C4-2B (cell line): ENCODE measurements around the gene KRT4.

ENCODE experiments used
- H3K27ac ChIP-seq: fragments of 450-650 bp; 2 replicates; pipeline ENCODE4 v1.5.1; 2017
- CTCF ChIP-seq: fragments of 450-650 bp; conservative IDR thresholded peaks from 2 replicates; pipeline ENCODE4 v1.5.1; 2017; ENCODE audit warnings: mild to moderate bottlenecking
- ZFX ChIP-seq: fragments of 450-650 bp; IDR thresholded peaks from 2 replicates; pipeline ENCODE4 v1.6.1; 2017

KRT4 gene

GRCh38 chr12:52779914-52780313 is 34.0 kb downstream of the KRT4 start:
- no peak for TF ChIP-seq ZFX
- no peak for TF ChIP-seq CTCF
- no peak overlapping the region for H3K27ac ChIP-seq

GRCh38 chr12:52778833-52779232 is 35.1 kb downstream of the KRT4 start:
- no peak overlapping the region for H3K27ac ChIP-seq
- TF ChIP-seq CTCF (no peak), ZFX (no peak)

GRCh38 chr12:52777566-52777965 is 36.4 kb downstream of the KRT4 start:
- no peak overlapping the region for H3K27ac ChIP-seq
- TF ChIP-seq CTCF (no peak), ZFX (no peak)

GRCh38 chr12:52776913-52777395 is 37.0 kb downstream of the KRT4 start, which contains the start of gene KRT76:
TSS of gene KRT76 (minus strand) at chr12:52777345. CDS start at chr12:52777291, 54 bp downstream.
- no peak within 1 kb of the TSS for H3K27ac ChIP-seq
- no peak for TF ChIP-seq ZFX
- no peak for TF ChIP-seq CTCF

GRCh38 chr12:52776435-52776834 is 37.5 kb downstream of the KRT4 start:
- TF ChIP-seq CTCF = no peak
- TF ChIP-seq ZFX = no peak
- no peak overlapping the region for H3K27ac ChIP-seq

GRCh38 chr12:52774629-52775250 is 39.2 kb downstream of the KRT4 start:
- no peak for TF ChIP-seq ZFX
- no peak for TF ChIP-seq CTCF
- H3K27ac ChIP-seq = no peak overlapping the region

GRCh38 chr12:52772772-52773171 is 41.1 kb downstream of the KRT4 start:
- no peak overlapping the region for H3K27ac ChIP-seq
- no peak for TF ChIP-seq ZFX
- no peak for TF ChIP-seq CTCF
